Measurements from ENCODE around the gene TEX22. TPM values are rescaled to one million over a fixed set of nuclear protein-coding genes. Genes with fewer than 3 reads are reported as not detected.
A peak's percentile ranks its signal among the peaks of the same experiment; 100 is the strongest.

Gene TEX22
- total and polyA plus RNA-seq, 2 donors from 2014 or later: 1.5 to 3.3 TPM

- FAIRE-seq: no peak
These were observed 13.1 kb upstream of the TEX22 start for GRCh38 chr14:105385322-105385637.

GRCh38 chr14:105385698-105386365, 12.5 kb upstream of the TEX22 start:
- no peak for FAIRE-seq
- peaks cover 0 to 17% (median 5%) of the 10 kb centered on the region in 3 donors for H3K36me3 ChIP-seq (ENCODE audit: control insufficient read depth in 2 of 3, insufficient read depth in 3 of 3, low read length in 3 of 3)

More at GRCh38 chr14:105385322-105385637, 13.1 kb upstream of the TEX22 start:
- H3K36me3 ChIP-seq (ENCODE audit: control insufficient read depth in 2 of 3, insufficient read depth in 3 of 3, low read length in 3 of 3): peaks cover 0 to 17% (median 5%) of the 10 kb centered on the region in 3 donors
- no peaks in the 10 kb centered on the region for H3K4me1 ChIP-seq (ENCODE audit: control insufficient read depth in 2 of 3, insufficient read depth in 2 of 3, low read depth in 1 of 3, low read length in 3 of 3)
- H3K4me3 ChIP-seq (ENCODE audit: low read length in 3 of 3): no peak overlapping the region
- no peaks in the 10 kb centered on the region for H3K27me3 ChIP-seq (ENCODE audit: control insufficient read depth, insufficient read depth, low read length)
- no peak overlapping the region for H3K27ac ChIP-seq (ENCODE audit: low read depth in 2 of 2, low read length in 2 of 2)
- TF ChIP-seq CTCF (IDR thresholded peaks at IDR 0.05; ENCODE audit: borderline replicate concordance, extremely low read depth, insufficient read depth): no peak
- no peaks in the 10 kb centered on the region for H3K9me3 ChIP-seq (ENCODE audit: control insufficient read depth in 2 of 3, insufficient read depth in 1 of 3, low read length in 3 of 3)
- intact Hi-C loops (cut with DNase I): no loop called here
- DNase-seq: peak in 1 of 5 donors; percentile 56
- no peak overlapping the region for H3K9ac ChIP-seq (ENCODE audit: low read length in 3 of 3)

GRCh38 chr14:105386581-105387529, 11.5 kb upstream of the TEX22 start:
- H3K36me3 ChIP-seq (ENCODE audit: control insufficient read depth in 2 of 3, insufficient read depth in 3 of 3, low read length in 3 of 3): peaks cover 0 to 14% (median 4%) of the 10 kb centered on the region in 3 donors
- intact Hi-C loops (cut with DNase I): no loop called here
- FAIRE-seq (no peak), DNase-seq (peak in 1 of 5 donors; percentile 70)
- H3K9ac ChIP-seq (ENCODE audit: low read length in 3 of 3): no peak overlapping the region
- no peak overlapping the region for H3K27ac ChIP-seq (ENCODE audit: low read depth in 2 of 2, low read length in 2 of 2)
- no peak overlapping the region for H3K4me3 ChIP-seq (ENCODE audit: low read length in 3 of 3)
- H3K9me3 ChIP-seq (ENCODE audit: control insufficient read depth in 2 of 3, insufficient read depth in 1 of 3, low read length in 3 of 3): no peaks in the 10 kb centered on the region
- no peaks in the 10 kb centered on the region for H3K4me1 ChIP-seq (ENCODE audit: control insufficient read depth in 2 of 3, insufficient read depth in 2 of 3, low read depth in 1 of 3, low read length in 3 of 3)
- H3K27me3 ChIP-seq (ENCODE audit: control insufficient read depth, insufficient read depth, low read length): no peaks in the 10 kb centered on the region
- TF ChIP-seq CTCF (IDR thresholded peaks at IDR 0.05; ENCODE audit: borderline replicate concordance, extremely low read depth, insufficient read depth): no peak

More at GRCh38 chr14:105385698-105386365, 12.5 kb upstream of the TEX22 start:
- peak in 1 of 5 donors; percentile 63 for DNase-seq
- intact Hi-C loops (cut with DNase I): no loop called here
- Histone ChIP-seq H3K4me3 (ENCODE audit: low read length in 3 of 3) (no peak overlapping the region), H3K27ac (ENCODE audit: low read depth in 2 of 2, low read length in 2 of 2) (no peak overlapping the region), H3K9me3 (ENCODE audit: control insufficient read depth in 2 of 3, insufficient read depth in 1 of 3, low read length in 3 of 3) (no peaks in the 10 kb centered on the region), H3K9ac (ENCODE audit: low read length in 3 of 3) (no peak overlapping the region), H3K27me3 (ENCODE audit: control insufficient read depth, insufficient read depth, low read length) (no peaks in the 10 kb centered on the region), H3K4me1 (ENCODE audit: control insufficient read depth in 2 of 3, insufficient read depth in 2 of 3, low read depth in 1 of 3, low read length in 3 of 3) (no peaks in the 10 kb centered on the region)
- no peak for TF ChIP-seq CTCF (IDR thresholded peaks at IDR 0.05; ENCODE audit: borderline replicate concordance, extremely low read depth, insufficient read depth)
